SU-DHL-6 (cell line): ENCODE data around the gene RNF220.

Source experiments
- H2AFZ ChIP-seq: fragments of 200-600 bp; sonication (generic); 2 replicates; pipeline ENCODE4 v1.6.1; 2014; ENCODE audit warnings: low read depth, mild to moderate bottlenecking, moderate library complexity, mixed read lengths, antibody characterized with exemption, low read length; ENCODE audit not compliant: severe bottlenecking
- H3F3A ChIP-seq: fragments of 200-600 bp; shearing (Covaris generic); 2 replicates; pipeline ENCODE4 v1.6.0; 2016; ENCODE audit warnings: antibody characterized with exemption, mild to moderate bottlenecking; ENCODE audit not compliant: insufficient read depth
- H3K27ac ChIP-seq: fragments of 200-600 bp; sonication (generic); 2 replicates; pipeline ENCODE4 v1.5.1; 2016; ENCODE audit warnings: low read depth, mild to moderate bottlenecking, low read length, moderate library complexity, mixed read lengths
- H3K27me3 ChIP-seq: fragments of 200-600 bp; sonication (generic), shearing (Covaris generic); 2 replicates; pipeline ENCODE4 v1.6.0; 2014; ENCODE audit warnings: mild to moderate bottlenecking, low read length
- H3K36me3 ChIP-seq: fragments of 200-600 bp; sonication (generic); 2 replicates; pipeline ENCODE4 v1.6.1; 2014; ENCODE audit warnings: mild to moderate bottlenecking, low read length, mixed read lengths
- H3K4me2 ChIP-seq: fragments of 300-600, 200-600 bp; shearing (Covaris generic), sonication (generic); 2 replicates; pipeline ENCODE4 v1.6.0; 2014; ENCODE audit warnings: low read length, low read depth, mild to moderate bottlenecking; ENCODE audit not compliant: poor library complexity, severe bottlenecking
- H3K4me3 ChIP-seq: fragments of 200-600 bp; sonication (generic); 2 replicates; pipeline ENCODE4 v1.5.1; 2014; ENCODE audit warnings: antibody characterized with exemption, low read length, mild to moderate bottlenecking, mixed read lengths; ENCODE audit not compliant: insufficient read depth, poor library complexity, severe bottlenecking
- H3K79me2 ChIP-seq: fragments of 200-600 bp; sonication (generic); 2 replicates; pipeline ENCODE4 v1.6.1; 2014; ENCODE audit warnings: mild to moderate bottlenecking, low read length, moderate library complexity; ENCODE audit not compliant: insufficient read depth
- H3K9ac ChIP-seq: fragments of 200-600 bp; sonication (generic); 2 replicates; pipeline ENCODE4 v1.7.0; 2014; ENCODE audit warnings: mild to moderate bottlenecking, low read length
- H3K9me2 ChIP-seq: fragments of 200-600 bp; sonication (generic); replicated peaks from 2 replicates; pipeline ENCODE4 v1.6.1; 2014; ENCODE audit warnings: low read length; ENCODE audit not compliant: insufficient read depth
- H3K9me3 ChIP-seq: fragments of 200-600 bp; sonication (generic); 2 replicates; pipeline ENCODE4 v1.6.1; 2014; ENCODE audit warnings: low read length, mixed read lengths; ENCODE audit not compliant: insufficient read depth
- H4K20me1 ChIP-seq: fragments of 200-600 bp; sonication (generic); 2 replicates; pipeline ENCODE4 v1.6.1; 2014; ENCODE audit warnings: low read depth, mild to moderate bottlenecking, antibody characterized with exemption, low read length, moderate library complexity, mixed read lengths
- CTCF ChIP-seq: fragments of 200-600 bp; sonication (generic); IDR thresholded peaks from one replicate; pipeline ENCODE4 v1.5.1; 2017; ENCODE audit warnings: antibody characterized with exemption, mild to moderate bottlenecking, low read length, moderate library complexity; ENCODE audit not compliant: insufficient read depth, poor library complexity, severe bottlenecking
- EZH2phosphoT487 ChIP-seq: fragments of 200-600 bp; sonication (generic), shearing (Covaris generic); conservative IDR thresholded peaks from 2 replicates; pipeline ENCODE4 v1.6.1; 2018; ENCODE audit warnings: mild to moderate bottlenecking, antibody characterized with exemption, low read length, moderate library complexity, mixed read lengths

The RNF220 gene

GRCh38 chr1:44588551-44589210, 183.6 kb downstream of the RNF220 start:
- Histone ChIP-seq H3K27me3 (no peaks in the 10 kb centered on the region), H3K4me2 (no peak overlapping the region), H3F3A (no peaks in the 10 kb centered on the region), H3K27ac (no peak overlapping the region), H3K9me3 (no peaks in the 10 kb centered on the region), H3K4me3 (no peak overlapping the region), H3K9ac (no peak overlapping the region), H3K79me2 (no peaks in the 10 kb centered on the region), H3K36me3 (no peaks in the 10 kb centered on the region), H4K20me1 (no peaks in the 10 kb centered on the region), H3K9me2 (no peaks in the 10 kb centered on the region), H2AFZ (no peak overlapping the region)
- no peak for TF ChIP-seq CTCF
- no peak for TF ChIP-seq EZH2phosphoT487

- no peaks in the 10 kb centered on the region for H3K36me3 ChIP-seq
- no peak overlapping the region for H3K4me3 ChIP-seq
- H3F3A ChIP-seq = no peaks in the 10 kb centered on the region
- no peaks in the 10 kb centered on the region for H4K20me1 ChIP-seq
- no peak overlapping the region for H2AFZ ChIP-seq
- H3K9me2 ChIP-seq = no peaks in the 10 kb centered on the region
- H3K9me3 ChIP-seq = no peaks in the 10 kb centered on the region
- H3K9ac ChIP-seq = no peak overlapping the region
- H3K27me3 ChIP-seq = no peaks in the 10 kb centered on the region
- TF ChIP-seq CTCF (no peak), EZH2phosphoT487 (no peak)
- no peak overlapping the region for H3K27ac ChIP-seq
- no peak overlapping the region for H3K4me2 ChIP-seq
- no peaks in the 10 kb centered on the region for H3K79me2 ChIP-seq
Observed at GRCh38 chr1:44590475-44590874, 185.4 kb downstream of the RNF220 start.

- H3K36me3 ChIP-seq = no peaks in the 10 kb centered on the region
- H3K9me3 ChIP-seq = no peaks in the 10 kb centered on the region
- no peak overlapping the region for H3K4me3 ChIP-seq
- H3K27me3 ChIP-seq = no peaks in the 10 kb centered on the region
- TF ChIP-seq CTCF = no peak
- no peak for TF ChIP-seq EZH2phosphoT487
- no peaks in the 10 kb centered on the region for H4K20me1 ChIP-seq
- H3K27ac ChIP-seq = no peak overlapping the region
- H3K79me2 ChIP-seq = no peaks in the 10 kb centered on the region
- H3F3A ChIP-seq = no peaks in the 10 kb centered on the region
- H2AFZ ChIP-seq = no peak overlapping the region
- no peaks in the 10 kb centered on the region for H3K9me2 ChIP-seq
- no peak overlapping the region for H3K4me2 ChIP-seq
- no peak overlapping the region for H3K9ac ChIP-seq
Observed at GRCh38 chr1:44591381-44591780, 186.3 kb downstream of the RNF220 start.
